Mesodermal cell (in vitro differentiated cells): ENCODE results near the gene ALG14.

ENCODE experiments used
- H3K27ac ChIP-seq: 2 replicates; pipeline ENCODE4 v1.7.0; 2013; ENCODE audit warnings: mild to moderate bottlenecking, low read depth, low read length, moderate library complexity; ENCODE audit not compliant: severe bottlenecking
- H3K36me3 ChIP-seq: 2 replicates; pipeline ENCODE4 v1.7.1; 2013; ENCODE audit warnings: mild to moderate bottlenecking, low read length, moderate library complexity; ENCODE audit not compliant: control insufficient read depth, insufficient read depth
- H3K4me1 ChIP-seq: one replicate; pipeline ENCODE4 v1.7.1; 2013; ENCODE audit warnings: mild to moderate bottlenecking, low read length; ENCODE audit not compliant: insufficient read depth, control insufficient read depth, poor library complexity, severe bottlenecking
- H3K4me3 ChIP-seq: 2 replicates; pipeline ENCODE4 v1.7.0; 2013; ENCODE audit warnings: low read length, control low read depth, mild to moderate bottlenecking; ENCODE audit not compliant: insufficient read depth, poor library complexity, severe bottlenecking; ENCODE audit errors: extremely low read depth
- H3K9me3 ChIP-seq: 2 replicates; pipeline ENCODE4 v1.7.1; 2013; ENCODE audit warnings: mild to moderate bottlenecking, low read length, moderate library complexity; ENCODE audit not compliant: control insufficient read depth
- WGBS, 2 experiments: methylation state at CpG; one replicate each; pipeline ENCODE4 v1.1.5; 2013; ENCODE audit warnings: missing lambda C conversion rate in 2 of 2; ENCODE audit not compliant: insufficient coverage in 2 of 2; 5-methylcytosine and 5-hydroxymethylcytosine counted together

ALG14 gene

GRCh38 chr1:94982398-94982797, 90.4 kb downstream of the ALG14 start:
- 100% methylated on average over 2 of the region's 2 CpGs; no CpG with 5 or more reads in 1 of the 2 experiments for WGBS, 2 experiments

GRCh38 chr1:94981575-94981973, 91.2 kb downstream of the ALG14 start:
- WGBS, 2 experiments = no CpG with 5 or more reads among the region's 1 CpG
- Histone ChIP-seq H3K4me1 (no peaks in the 10 kb centered on the region), H3K27ac (no peak overlapping the region), H3K36me3 (no peaks in the 10 kb centered on the region), H3K4me3 (no peak overlapping the region), H3K9me3 (no peaks in the 10 kb centered on the region)

More at GRCh38 chr1:94982398-94982797, 90.4 kb downstream of the ALG14 start:
- Histone ChIP-seq H3K4me1 (no peaks in the 10 kb centered on the region), H3K27ac (no peak overlapping the region), H3K36me3 (no peaks in the 10 kb centered on the region), H3K9me3 (no peaks in the 10 kb centered on the region), H3K4me3 (no peak overlapping the region)

GRCh38 chr1:94980582-94981574, 91.9 kb downstream of the ALG14 start:
- H3K4me3 ChIP-seq = no peak overlapping the region
- no peaks in the 10 kb centered on the region for H3K36me3 ChIP-seq
- no peak overlapping the region for H3K27ac ChIP-seq
- H3K9me3 ChIP-seq = no peaks in the 10 kb centered on the region
- 71 to 89% methylated on average over 2 to 3 of the region's 6 CpGs for WGBS, 2 experiments
- no peaks in the 10 kb centered on the region for H3K4me1 ChIP-seq

GRCh38 chr1:94979656-94980581, 92.8 kb downstream of the ALG14 start:
- Histone ChIP-seq H3K36me3 (no peaks in the 10 kb centered on the region), H3K9me3 (no peaks in the 10 kb centered on the region), H3K4me1 (no peaks in the 10 kb centered on the region), H3K27ac (no peak overlapping the region), H3K4me3 (no peak overlapping the region)
- 93 to 94% methylated on average over 3 to 8 of the region's 9 CpGs for WGBS, 2 experiments

DNA sequence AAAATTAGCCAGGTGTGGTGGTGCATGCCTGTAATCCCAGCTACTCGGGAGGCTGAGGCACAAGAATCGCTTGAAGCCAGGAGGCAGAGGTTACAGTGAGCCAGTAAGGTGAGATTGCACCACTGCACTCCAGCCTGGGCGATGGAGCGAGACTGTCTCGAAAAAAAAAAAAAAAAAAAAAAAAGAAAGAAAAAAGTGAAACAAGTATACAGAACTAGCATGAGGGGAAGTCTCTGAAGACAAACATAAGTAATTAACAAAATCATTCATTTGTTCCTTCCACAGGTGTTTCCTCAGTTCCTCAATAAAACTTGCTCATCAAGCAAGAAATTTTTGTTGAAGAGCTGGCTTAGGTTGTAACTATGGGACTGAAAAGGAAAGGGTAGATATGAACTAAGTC, 93.6 kb downstream of the ALG14 start:
- 95% methylated on average over 2 of the region's 5 CpGs; no CpG with 5 or more reads in 1 of the 2 experiments for WGBS, 2 experiments
- no peaks in the 10 kb centered on the region for H3K36me3 ChIP-seq
- H3K9me3 ChIP-seq = no peaks in the 10 kb centered on the region
- H3K4me1 ChIP-seq = no peaks in the 10 kb centered on the region
- no peak overlapping the region for H3K27ac ChIP-seq
- H3K4me3 ChIP-seq = no peak overlapping the region

GRCh38 chr1:94978401-94978800, 94.3 kb downstream of the ALG14 start:
- H3K4me3 ChIP-seq = no peak overlapping the region
- no peaks in the 10 kb centered on the region for H3K4me1 ChIP-seq
- H3K36me3 ChIP-seq = no peaks in the 10 kb centered on the region
- H3K27ac ChIP-seq = no peak overlapping the region
- H3K9me3 ChIP-seq = no peaks in the 10 kb centered on the region
- 100% methylated on average over 1 of the region's 2 CpGs for WGBS, 2 experiments

- Histone ChIP-seq H3K4me3 (no peak overlapping the region), H3K9me3 (no peaks in the 10 kb centered on the region), H3K36me3 (no peaks in the 10 kb centered on the region), H3K4me1 (no peaks in the 10 kb centered on the region), H3K27ac (no peak overlapping the region)
- WGBS, 2 experiments = 100% methylated on average over 1 to 3 of the region's 6 CpGs
These were observed 95.7 kb downstream of the ALG14 start for GRCh38 chr1:94976971-94977548.

DNA sequence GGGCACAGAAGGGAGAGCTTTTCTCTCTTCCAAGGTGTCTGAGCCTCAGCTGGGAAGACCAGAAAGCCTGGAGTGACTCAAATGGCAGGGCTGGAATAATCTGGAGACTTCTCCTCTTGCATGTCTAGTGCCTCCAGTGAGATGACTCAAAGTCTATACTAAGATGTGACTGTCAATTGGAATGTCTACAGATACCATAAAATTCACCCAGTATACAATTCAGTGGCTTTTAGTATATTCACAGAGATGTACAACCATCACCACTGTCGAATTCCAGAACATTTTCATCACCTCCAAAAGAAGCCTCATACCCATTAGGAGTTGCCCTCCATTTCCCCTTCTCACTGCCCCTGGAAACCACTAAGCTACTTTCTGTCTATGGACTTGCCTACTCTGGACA, 97.9 kb downstream of the ALG14 start:
- H3K4me3 ChIP-seq = no peak overlapping the region
- WGBS, 2 experiments = 100% methylated on average over 1 of the region's 1 CpG; no CpG with 5 or more reads in 1 of the 2 experiments
- no peaks in the 10 kb centered on the region for H3K9me3 ChIP-seq
- H3K27ac ChIP-seq = no peak overlapping the region
- peaks cover 8% of the 10 kb centered on the region for H3K4me1 ChIP-seq
- no peaks in the 10 kb centered on the region for H3K36me3 ChIP-seq

GRCh38 chr1:94974241-94974640, 98.5 kb downstream of the ALG14 start:
- Histone ChIP-seq H3K4me1 (peaks cover 8% of the 10 kb centered on the region), H3K36me3 (no peaks in the 10 kb centered on the region), H3K4me3 (no peak overlapping the region), H3K9me3 (no peaks in the 10 kb centered on the region), H3K27ac (no peak overlapping the region)
- no CpG with 5 or more reads among the region's 1 CpG for WGBS, 2 experiments

- peaks cover 8% of the 10 kb centered on the region for H3K4me1 ChIP-seq
- H3K36me3 ChIP-seq = no peaks in the 10 kb centered on the region
- no peak overlapping the region for H3K27ac ChIP-seq
- H3K4me3 ChIP-seq = no peak overlapping the region
- 90 to 96% methylated on average over 5 to 6 of the region's 8 CpGs for WGBS, 2 experiments
- no peaks in the 10 kb centered on the region for H3K9me3 ChIP-seq
These were observed 99.3 kb downstream of the ALG14 start for GRCh38 chr1:94973309-94973922.
